GM12892 (cell line): Measurements from ENCODE around the gene SERINC3.

ENCODE experiments used
- POLR2A ChIP-seq: IDR thresholded peaks from 2 replicates; pipeline ENCODE4 v1.6.1; 2011; ENCODE audit warnings: low read depth, low read length, control low read depth
- POLR2AphosphoS5 ChIP-seq: IDR thresholded peaks from 2 replicates; pipeline ENCODE4 v1.6.1; 2011; ENCODE audit warnings: low read depth, low read length, control low read depth

DNA sequence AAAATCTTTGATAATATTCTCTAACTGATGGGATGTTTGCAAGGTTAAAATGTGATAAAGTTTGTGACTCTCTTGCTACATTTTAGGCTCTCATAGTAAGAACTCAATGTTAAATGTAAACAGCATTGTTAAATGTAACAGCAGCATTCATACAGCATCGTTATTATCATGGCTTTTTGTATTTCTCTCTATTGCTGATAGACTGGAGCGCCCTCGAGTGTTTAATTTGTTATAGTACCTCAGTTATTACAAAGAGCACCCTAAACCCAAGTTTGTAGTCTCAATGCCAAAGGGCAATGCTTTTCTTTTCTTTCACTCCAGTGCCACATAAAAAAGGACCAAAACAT, 61.1 kb downstream of the SERINC3 start:
- TF ChIP-seq POLR2A = no peak
- no peak for TF ChIP-seq POLR2AphosphoS5
